HAP-1 (cell line): ENCODE results near the gene DOLPP1.
"Not testable (repeated sequence)": the region's sequence is repeated elsewhere in the genome, so short reads cannot be mapped to it uniquely, and the experiment has no call there.

Experiments
- DNase-seq, 2 experiments: peaks; one replicate each; pipeline ENCODE4 v3.0.0-alpha.2; 2016 to 2020; ENCODE audit warnings: low spot score in 2 of 2
- H3K27me3 ChIP-seq: fragments of 250-450 bp; sonication (Bioruptor Pico); 2 replicates; pipeline ENCODE4 v1.5.1; 2020; ENCODE audit warnings: low read depth, mild to moderate bottlenecking, moderate library complexity
- H3K36me3 ChIP-seq: fragments of 250-450 bp; sonication (Bioruptor Pico); replicated peaks from 2 replicates; pipeline ENCODE4 v1.5.1; 2020; ENCODE audit warnings: mild to moderate bottlenecking
- H3K4me1 ChIP-seq: fragments of 250-450 bp; sonication (Bioruptor Pico); 2 replicates; pipeline ENCODE4 v1.5.1; 2020; ENCODE audit warnings: mild to moderate bottlenecking
- H3K4me3 ChIP-seq: fragments of 250-450 bp; sonication (Bioruptor Pico); 2 replicates; pipeline ENCODE4 v1.5.1; 2020; ENCODE audit warnings: mild to moderate bottlenecking, moderate library complexity
- H3K9me3 ChIP-seq: fragments of 250-450 bp; sonication (Bioruptor Pico); 2 replicates; pipeline ENCODE4 v1.5.1; 2020; ENCODE audit warnings: mild to moderate bottlenecking, moderate library complexity
- in situ Hi-C: fragments of 300-500 bp; cut with MboI; formaldehyde crosslinking; loops from 3 replicates; pipeline ENCODE4 v1.14.3; 2020; ENCODE audit warnings: low sequenced_read_pairs, inconsistent platforms, mixed read lengths

DOLPP1 gene

GRCh38 chr9:129105857-129106694 is 25.2 kb downstream of the DOLPP1 start:
- Histone ChIP-seq H3K4me3 (no peak overlapping the region), H3K27me3 (no peaks in the 10 kb centered on the region), H3K9me3 (no peaks in the 10 kb centered on the region), H3K4me1 (peaks cover 3% of the 10 kb centered on the region), H3K36me3 (no peaks in the 10 kb centered on the region)
- DNase-seq = no peak
- in situ Hi-C loops = no loop called here

GRCh38 chr9:129107651-129108050 is 26.7 kb downstream of the DOLPP1 start:
- H3K27me3 ChIP-seq = no peaks in the 10 kb centered on the region
- H3K4me1 ChIP-seq = peaks cover 9% of the 10 kb centered on the region
- no peaks in the 10 kb centered on the region for H3K36me3 ChIP-seq
- no peaks in the 10 kb centered on the region for H3K9me3 ChIP-seq
- no peak for DNase-seq
- H3K4me3 ChIP-seq = no peak overlapping the region
- in situ Hi-C loops = no loop called here

- no peak for DNase-seq
- Histone ChIP-seq H3K27me3 (no peaks in the 10 kb centered on the region), H3K36me3 (no peaks in the 10 kb centered on the region), H3K4me1 (peaks cover 10% of the 10 kb centered on the region), H3K9me3 (no peaks in the 10 kb centered on the region), H3K4me3 (no peak overlapping the region)
- in situ Hi-C loops = no loop called here
Measured at GRCh38 chr9:129108083-129108804, 27.3 kb downstream of the DOLPP1 start.

GRCh38 chr9:129108805-129109536 is 28.1 kb downstream of the DOLPP1 start:
- H3K4me3 ChIP-seq = no peak overlapping the region
- no peaks in the 10 kb centered on the region for H3K9me3 ChIP-seq
- DNase-seq = no peak
- peaks cover 10% of the 10 kb centered on the region for H3K4me1 ChIP-seq
- H3K27me3 ChIP-seq = no peaks in the 10 kb centered on the region
- H3K36me3 ChIP-seq = no peaks in the 10 kb centered on the region
- in situ Hi-C loops = no loop called here

- H3K27me3 ChIP-seq = no peaks in the 10 kb centered on the region
- no peak overlapping the region for H3K4me3 ChIP-seq
- H3K36me3 ChIP-seq = no peaks in the 10 kb centered on the region
- peaks cover 10% of the 10 kb centered on the region for H3K4me1 ChIP-seq
- in situ Hi-C loops = no loop called here
- peak in 1 of 2 experiments; percentile 57 for DNase-seq
- H3K9me3 ChIP-seq = no peaks in the 10 kb centered on the region
Measured at GRCh38 chr9:129109537-129109903, 28.6 kb downstream of the DOLPP1 start.

- in situ Hi-C loops = no loop called here
- Histone ChIP-seq H3K27me3 (no peaks in the 10 kb centered on the region), H3K4me1 (peaks cover 10% of the 10 kb centered on the region), H3K4me3 (peak overlapping the region; percentile 95), H3K9me3 (no peaks in the 10 kb centered on the region), H3K36me3 (no peaks in the 10 kb centered on the region)
- DNase-seq = peak; percentile 13 to 29
Measured at GRCh38 chr9:129109952-129110739, 29.2 kb downstream of the DOLPP1 start.

GRCh38 chr9:129110740-129111527 is 30.0 kb downstream of the DOLPP1 start, which contains the start of the genes CRAT and PTPA:
CRAT (minus strand) TSS chr9:129110793; CDS start chr9:129110509, 284 bp downstream.
PTPA (plus strand) TSS chr9:129111415; CDS start chr9:129111601, 186 bp downstream.
- Histone ChIP-seq H3K27me3 (no peaks in the 10 kb centered on the region), H3K4me1 (peaks cover 10% of the 10 kb centered on the region), H3K4me3 (peak within 1 kb of the TSS; percentile 95), H3K36me3 (no peaks in the 10 kb centered on the region), H3K9me3 (no peaks in the 10 kb centered on the region)
- in situ Hi-C loops = no loop called here
- DNase-seq = peak; percentile 87 to 99

GRCh38 chr9:129111528-129112151 is 30.7 kb downstream of the DOLPP1 start:
- no peaks in the 10 kb centered on the region for H3K9me3 ChIP-seq
- in situ Hi-C loops = no loop called here
- peak overlapping the region; percentile 95 for H3K4me3 ChIP-seq
- peak; percentile 11 to 67 for DNase-seq
- H3K36me3 ChIP-seq = no peaks in the 10 kb centered on the region
- H3K27me3 ChIP-seq = no peaks in the 10 kb centered on the region
- peaks cover 10% of the 10 kb centered on the region for H3K4me1 ChIP-seq

GRCh38 chr9:129112526-129112925 is 31.6 kb downstream of the DOLPP1 start:
- H3K9me3 ChIP-seq, DNase-seq, H3K36me3 ChIP-seq, in situ Hi-C loops, H3K4me1 ChIP-seq, H3K27me3 ChIP-seq: not testable (repeated sequence)
- H3K4me3 ChIP-seq = peak overlapping the region; percentile 95

- no peak for DNase-seq
- no peaks in the 10 kb centered on the region for H3K36me3 ChIP-seq
- H3K4me1 ChIP-seq = peaks cover 10% of the 10 kb centered on the region
- H3K27me3 ChIP-seq = no peaks in the 10 kb centered on the region
- in situ Hi-C loops = no loop called here
- no peak overlapping the region for H3K4me3 ChIP-seq
- H3K9me3 ChIP-seq = peaks cover 3% of the 10 kb centered on the region; the same call in 1 of the 2 replicates
Measured at GRCh38 chr9:129113645-129114304, 32.9 kb downstream of the DOLPP1 start.

GRCh38 chr9:129118799-129119198 is 37.9 kb downstream of the DOLPP1 start:
- DNase-seq = no peak

GRCh38 chr9:129121483-129121882 is 40.6 kb downstream of the DOLPP1 start:
- Histone ChIP-seq H3K27me3 (no peaks in the 10 kb centered on the region), H3K9me3 (peaks cover 3% of the 10 kb centered on the region; the same call in 1 of the 2 replicates), H3K36me3 (peaks cover 14% of the 10 kb centered on the region), H3K4me1 (no peaks in the 10 kb centered on the region), H3K4me3 (no peak overlapping the region)
- in situ Hi-C loops = no loop called here
- DNase-seq = no peak

More at GRCh38 chr9:129118799-129119198, 37.9 kb downstream of the DOLPP1 start:
- in situ Hi-C loops = no loop called here
- Histone ChIP-seq H3K36me3 (peaks cover 11% of the 10 kb centered on the region), H3K4me3 (no peak overlapping the region), H3K9me3 (peaks cover 3% of the 10 kb centered on the region; the same call in 1 of the 2 replicates), H3K4me1 (no peaks in the 10 kb centered on the region), H3K27me3 (no peaks in the 10 kb centered on the region)
